ENCODE data around the gene GPRC5C.

GPRC5C gene

GRCh38 chr17:74392848-74393247 is 39.0 kb upstream of the GPRC5C start:
- no peak for TF ChIP-seq CEBPB (IDR thresholded peaks at IDR 0.05)
- TF ChIP-seq, protein P1, sequence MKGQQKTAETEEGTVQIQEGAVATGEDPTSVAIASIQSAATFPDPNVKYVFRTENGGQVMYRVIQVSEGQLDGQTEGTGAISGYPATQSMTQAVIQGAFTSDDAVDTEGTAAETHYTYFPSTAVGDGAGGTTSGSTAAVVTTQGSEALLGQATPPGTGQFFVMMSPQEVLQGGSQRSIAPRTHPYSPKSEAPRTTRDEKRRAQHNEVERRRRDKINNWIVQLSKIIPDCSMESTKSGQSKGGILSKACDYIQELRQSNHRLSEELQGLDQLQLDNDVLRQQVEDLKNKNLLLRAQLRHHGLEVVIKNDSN (IDR thresholded peaks at IDR 0.05) = peak; percentile 92

GRCh38 chr17:74393346-74393942 is 38.4 kb upstream of the GPRC5C start:
- TF ChIP-seq EP300 (IDR thresholded peaks at IDR 0.05; ENCODE audit: borderline replicate concordance) (no peak), TAF1 (IDR thresholded peaks at IDR 0.05; ENCODE audit: low read depth) (no peak), NFIC (IDR thresholded peaks at IDR 0.05) (no peak), RAD21 (IDR thresholded peaks at IDR 0.05; ENCODE audit: low read depth) (no peak), ZBTB7A (IDR thresholded peaks at IDR 0.05; ENCODE audit: low read depth) (no peak), REST (IDR thresholded peaks at IDR 0.05; ENCODE audit: low read depth) (no peak), CREB1 (IDR thresholded peaks at IDR 0.05; ENCODE audit: low read depth) (no peak), EGR1 (IDR thresholded peaks at IDR 0.05) (no peak), TEAD4 (IDR thresholded peaks at IDR 0.05) (no peak), FOXM1 (IDR thresholded peaks at IDR 0.05; ENCODE audit: borderline replicate concordance, low read depth) (no peak), CEBPB (IDR thresholded peaks at IDR 0.05) (no peak), TCF12 (IDR thresholded peaks at IDR 0.05; ENCODE audit: low read depth) (no peak), YY1 (IDR thresholded peaks at IDR 0.05; ENCODE audit: low read depth) (no peak)
- TF ChIP-seq, protein P2, sequence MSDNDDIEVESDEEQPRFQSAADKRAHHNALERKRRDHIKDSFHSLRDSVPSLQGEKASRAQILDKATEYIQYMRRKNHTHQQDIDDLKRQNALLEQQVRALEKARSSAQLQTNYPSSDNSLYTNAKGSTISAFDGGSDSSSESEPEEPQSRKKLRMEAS (IDR thresholded peaks at IDR 0.05) = no peak
- TF ChIP-seq, protein P1 (IDR thresholded peaks at IDR 0.05) = no peak

DNA sequence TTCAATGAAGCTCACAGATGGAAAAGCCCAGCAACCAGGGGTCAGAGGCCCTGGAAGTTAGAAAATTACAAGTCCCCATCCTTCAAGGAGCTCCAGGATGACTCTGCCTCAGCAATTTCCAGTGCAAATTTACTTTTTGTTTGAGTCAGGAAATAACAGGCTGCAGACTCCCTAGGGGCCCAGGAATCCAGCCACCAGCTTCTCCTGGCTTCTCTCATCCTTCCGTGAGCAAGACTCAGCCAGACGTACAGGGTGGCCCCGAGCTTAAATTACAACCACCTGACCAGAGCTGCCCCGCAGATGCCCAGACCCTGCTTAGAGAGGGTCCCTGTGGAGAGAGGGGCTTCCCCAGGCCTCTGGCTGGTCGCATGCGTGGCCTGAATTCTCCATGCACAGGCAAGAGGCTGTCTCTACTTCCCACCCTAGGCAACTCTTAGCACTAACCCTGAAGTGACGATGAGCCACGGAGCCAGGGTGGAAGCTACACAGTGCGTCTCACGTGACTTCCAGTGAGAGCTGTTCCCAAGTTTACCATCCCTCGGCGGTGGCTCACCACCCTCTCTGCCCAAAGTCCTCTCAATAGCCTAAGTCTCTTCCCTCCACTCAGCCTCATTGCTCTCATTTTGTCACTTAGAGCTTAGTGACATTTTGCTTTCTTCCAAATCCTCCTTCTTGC is 37.5 kb upstream of the GPRC5C start:
- no peak for TF ChIP-seq REST (IDR thresholded peaks at IDR 0.05; ENCODE audit: low read depth)
- no peak for TF ChIP-seq ZBTB7A (IDR thresholded peaks at IDR 0.05; ENCODE audit: low read depth)
- TF ChIP-seq, protein P1 (IDR thresholded peaks at IDR 0.05) = no peak
- TF ChIP-seq EGR1 (IDR thresholded peaks at IDR 0.05) = no peak
- no peak for TF ChIP-seq TAF1 (IDR thresholded peaks at IDR 0.05; ENCODE audit: low read depth)
- no peak for TF ChIP-seq TEAD4 (IDR thresholded peaks at IDR 0.05)
- no peak for TF ChIP-seq TCF12 (IDR thresholded peaks at IDR 0.05; ENCODE audit: low read depth)
- TF ChIP-seq NFIC (IDR thresholded peaks at IDR 0.05) = no peak
- no peak for TF ChIP-seq FOXM1 (IDR thresholded peaks at IDR 0.05; ENCODE audit: borderline replicate concordance, low read depth)
- no peak for TF ChIP-seq CEBPB (IDR thresholded peaks at IDR 0.05)
- no peak for TF ChIP-seq RAD21 (IDR thresholded peaks at IDR 0.05; ENCODE audit: low read depth)

GRCh38 chr17:74394977-74395376 is 36.9 kb upstream of the GPRC5C start:
- TF ChIP-seq REST (IDR thresholded peaks at IDR 0.05; ENCODE audit: low read depth) = no peak
- TF ChIP-seq TAF1 (IDR thresholded peaks at IDR 0.05; ENCODE audit: low read depth) = no peak
- TF ChIP-seq CEBPB (IDR thresholded peaks at IDR 0.05) = no peak
- TF ChIP-seq EGR1 (IDR thresholded peaks at IDR 0.05) = no peak
- TF ChIP-seq TEAD4 (IDR thresholded peaks at IDR 0.05) = no peak
- TF ChIP-seq TCF12 (IDR thresholded peaks at IDR 0.05; ENCODE audit: low read depth) = no peak
- TF ChIP-seq ZBTB7A (IDR thresholded peaks at IDR 0.05; ENCODE audit: low read depth) = no peak
- TF ChIP-seq, protein P2 (IDR thresholded peaks at IDR 0.05) = no peak
- TF ChIP-seq, protein P1 (IDR thresholded peaks at IDR 0.05) = no peak
- no peak for TF ChIP-seq CREB1 (IDR thresholded peaks at IDR 0.05; ENCODE audit: low read depth)
- TF ChIP-seq RAD21 (IDR thresholded peaks at IDR 0.05; ENCODE audit: low read depth) = no peak

All from Ishikawa (cell line).